GM12891 (cell line): ENCODE data around the gene STX1B. TPM values are rescaled to one million over a fixed set of nuclear protein-coding genes. Genes with fewer than 3 reads are reported as not detected.

Experiments
- DNase-seq: peaks from one replicate; pipeline ENCODE4 v3.0.0; 2011; ENCODE audit warnings: low spot score; ENCODE audit not compliant: insufficient read length
- FAIRE-seq: peaks from 2 replicates; lab custom pipeline; 2011; peaks lifted over from hg19 to GRCh38; lab: Jason Lieb, UNC
- PAX5 ChIP-seq: IDR thresholded peaks from 2 replicates; pipeline ENCODE4 v1.6.1; 2011; ENCODE audit warnings: low read length, moderate library complexity, mild to moderate bottlenecking; ENCODE audit not compliant: insufficient read depth, severe bottlenecking
- POLR2A ChIP-seq: IDR thresholded peaks from 2 replicates; pipeline ENCODE4 v1.6.1; 2011; ENCODE audit warnings: low read depth, low read length, control low read depth
- POLR2AphosphoS5 ChIP-seq: IDR thresholded peaks from 2 replicates; pipeline ENCODE4 v1.6.1; 2011; ENCODE audit warnings: low read depth, low read length, control low read depth
- POU2F2 ChIP-seq: IDR thresholded peaks from 2 replicates; pipeline ENCODE4 v1.6.1; 2011; ENCODE audit warnings: low read depth, mild to moderate bottlenecking, control low read depth, low read length, moderate library complexity
- SPI1 ChIP-seq: IDR thresholded peaks from 2 replicates; pipeline ENCODE4 v1.6.1; 2011; ENCODE audit warnings: low read depth, low read length, control low read depth
- TAF1 ChIP-seq: IDR thresholded peaks from 2 replicates; pipeline ENCODE4 v1.6.1; 2011; ENCODE audit warnings: low read depth, low read length, control low read depth
- polyA plus RNA-seq: library from polyadenylated mRNA; unstranded; fragments of >200 nt; gene quantifications from one replicate; pipeline ENCODE4 v1.2.1, GENCODE V29; 2012; ENCODE audit warnings: low read depth, missing spikeins, inconsistent platforms; ENCODE audit not compliant: missing spikeins

The STX1B gene
- polyA plus RNA-seq = 0.76 TPM

DNA sequence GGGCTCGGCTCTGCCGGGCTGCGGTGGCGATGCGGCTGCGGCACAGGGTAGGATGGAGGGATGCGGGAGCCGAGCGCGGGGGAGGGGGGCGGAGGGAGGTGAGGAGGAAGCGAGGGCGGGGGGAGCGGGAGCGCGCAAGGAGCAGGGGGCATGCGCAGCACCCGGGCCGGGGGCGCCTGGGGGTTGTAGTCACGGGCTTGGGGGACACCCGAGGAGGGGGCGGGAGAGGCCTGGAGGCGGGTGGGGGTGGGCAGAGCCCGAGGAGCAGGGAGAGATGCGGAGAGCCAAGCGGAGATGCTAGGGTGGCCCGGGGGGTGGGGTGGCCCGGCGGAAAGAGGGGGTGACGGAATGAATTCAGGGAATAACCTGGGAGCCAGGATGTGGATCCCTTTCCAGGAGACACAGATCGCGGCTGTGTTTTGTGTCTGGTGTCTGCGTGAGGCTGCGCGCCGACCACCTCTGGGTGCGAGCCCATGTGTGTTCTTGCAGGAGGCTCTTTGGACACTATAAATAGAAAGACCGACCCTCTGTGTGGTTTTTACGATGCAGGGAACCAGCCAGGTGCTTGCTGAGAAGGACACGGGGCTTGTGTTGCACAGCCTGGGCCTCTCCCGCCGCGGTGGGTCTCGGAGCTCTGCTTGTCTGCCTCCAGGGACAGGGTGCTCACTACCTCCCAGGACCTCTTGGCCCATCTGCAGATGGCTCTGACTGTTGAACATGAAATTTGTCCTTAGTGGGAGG lies at the start of gene STX1B:
Gene STX1B (minus strand): TSS at position 54 of the 741 bp plus-strand sequence. CDS start 242 bp downstream, outside the sequence.
- TF ChIP-seq TAF1 = no peak
- TF ChIP-seq PAX5 = no peak
- no peak for TF ChIP-seq POU2F2
- no peak for TF ChIP-seq SPI1
- TF ChIP-seq POLR2AphosphoS5 = no peak
- no peak for TF ChIP-seq POLR2A
- DNase-seq (no peak), FAIRE-seq (no peak)

GRCh38 chr16:31055613-31056012 lies 45.2 kb upstream of the STX1B start:
- FAIRE-seq (no peak), DNase-seq (no peak)
- TF ChIP-seq TAF1 (no peak), PAX5 (no peak), POLR2AphosphoS5 (no peak), POLR2A (no peak), SPI1 (no peak), POU2F2 (no peak)

DNA sequence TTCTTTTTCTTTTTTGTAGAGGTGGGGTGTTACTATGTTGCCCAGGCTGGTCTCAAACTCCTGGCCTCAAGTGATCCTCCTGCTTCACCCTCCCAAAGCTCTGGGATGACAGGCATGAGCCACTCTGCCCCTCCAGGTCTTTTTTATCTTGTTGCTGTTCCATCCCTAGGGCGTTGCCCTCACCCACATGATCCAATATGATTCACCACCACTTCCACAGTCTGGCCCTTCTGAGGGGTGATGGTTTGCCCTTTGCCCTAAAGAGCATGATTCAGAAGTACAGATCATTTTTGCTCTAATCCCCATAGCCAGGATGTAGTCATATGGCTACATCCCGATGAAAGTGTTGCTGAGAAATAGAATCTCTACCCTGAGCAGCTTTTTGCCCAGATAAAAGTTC lies 41.7 kb upstream of the STX1B start:
- DNase-seq (no peak), FAIRE-seq (no peak)
- no peak for TF ChIP-seq SPI1
- no peak for TF ChIP-seq POLR2AphosphoS5
- TF ChIP-seq PAX5 = no peak
- TF ChIP-seq TAF1 = no peak
- no peak for TF ChIP-seq POU2F2
- TF ChIP-seq POLR2A = no peak

DNA sequence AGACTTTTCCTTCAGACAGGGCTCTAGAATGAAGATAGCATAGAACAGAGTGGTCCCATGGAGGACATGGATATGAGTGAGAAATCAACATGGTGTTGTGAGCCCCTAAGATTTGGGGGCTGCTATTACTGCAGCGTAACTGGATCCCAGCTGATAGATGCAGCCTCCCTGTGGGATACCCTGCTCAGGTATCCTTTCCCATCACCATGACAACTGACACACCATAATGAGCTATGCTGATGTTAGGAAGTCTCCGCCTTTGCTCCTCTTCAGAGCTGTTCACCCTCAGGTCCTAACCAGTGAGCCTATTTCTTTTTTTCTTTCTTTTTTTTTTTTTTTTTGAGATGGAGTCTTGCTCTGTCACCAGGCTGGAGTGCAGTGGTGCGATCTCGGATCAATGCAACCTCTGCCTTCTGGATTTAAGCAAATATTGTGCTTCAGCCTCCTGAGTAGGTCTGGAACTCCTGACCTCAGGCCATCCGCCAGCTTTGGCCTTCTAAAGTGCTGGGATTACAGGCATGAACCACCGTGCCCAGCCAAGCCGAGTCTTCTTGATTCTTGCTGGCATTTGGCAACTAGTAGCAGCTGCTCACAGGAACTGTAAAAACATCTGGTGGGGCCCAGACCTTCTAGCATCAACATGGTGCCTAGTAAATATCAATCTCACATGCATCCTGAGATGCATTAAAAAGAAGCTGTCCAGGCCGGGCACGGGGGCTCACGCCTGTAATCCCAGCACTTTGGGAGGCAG lies 40.0 kb upstream of the STX1B start:
- no peak for TF ChIP-seq SPI1
- no peak for TF ChIP-seq POLR2A
- no peak for TF ChIP-seq POLR2AphosphoS5
- no peak for TF ChIP-seq PAX5
- TF ChIP-seq TAF1 = no peak
- TF ChIP-seq POU2F2 = no peak
- no peak for FAIRE-seq
- no peak for DNase-seq

GRCh38 chr16:31043898-31044481 lies 33.6 kb upstream of the STX1B start:
- no peak for DNase-seq
- no peak for FAIRE-seq
- no peak for TF ChIP-seq TAF1
- TF ChIP-seq PAX5 = no peak
- no peak for TF ChIP-seq POLR2A
- TF ChIP-seq POLR2AphosphoS5 = no peak
- no peak for TF ChIP-seq SPI1
- TF ChIP-seq POU2F2 = no peak

DNA sequence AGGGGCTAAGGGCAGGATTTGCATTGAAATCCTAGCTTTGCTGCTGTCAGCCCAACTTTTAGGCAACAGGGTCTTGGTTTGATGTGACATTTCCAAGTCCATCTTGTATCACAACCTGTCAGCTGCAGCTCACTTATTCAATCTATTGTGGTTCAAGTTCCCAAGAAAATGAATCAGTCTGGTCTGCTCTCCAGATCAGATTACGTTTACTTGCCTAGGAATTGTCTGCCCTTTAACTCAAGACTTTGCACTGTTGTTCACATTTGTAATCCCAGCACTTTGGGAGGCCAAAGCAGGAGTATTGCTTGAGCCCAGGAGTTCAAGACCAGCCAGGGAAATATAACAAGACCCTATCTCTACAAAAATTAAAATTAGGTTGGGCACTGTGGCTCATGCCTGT lies 32.9 kb upstream of the STX1B start:
- no peak for TF ChIP-seq POLR2A
- TF ChIP-seq POU2F2 = no peak
- TF ChIP-seq PAX5 = no peak
- no peak for TF ChIP-seq TAF1
- TF ChIP-seq SPI1 = no peak
- no peak for TF ChIP-seq POLR2AphosphoS5
- no peak for FAIRE-seq
- no peak for DNase-seq

DNA sequence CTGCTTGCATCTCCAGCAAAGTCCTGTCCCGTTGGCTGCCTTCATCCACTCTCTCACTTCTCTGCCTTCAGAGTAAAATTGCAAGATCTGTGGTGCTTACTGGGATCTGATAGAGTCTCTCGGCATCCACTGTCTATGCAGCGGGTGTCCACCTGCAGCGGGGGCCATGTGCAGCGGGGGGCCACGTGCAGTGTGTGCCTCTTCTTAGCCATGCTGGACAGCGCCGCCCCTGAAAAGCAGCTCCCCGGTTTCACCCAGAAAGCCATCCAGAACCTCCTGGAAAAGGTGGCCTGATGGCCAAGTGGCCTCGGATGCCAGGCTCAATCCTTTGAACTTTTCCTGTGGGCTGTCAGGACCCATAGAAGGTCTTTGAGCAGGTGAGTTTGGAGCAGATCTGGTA lies 32.4 kb upstream of the STX1B start:
- DNase-seq (no peak), FAIRE-seq (no peak)
- TF ChIP-seq POLR2AphosphoS5 (no peak), TAF1 (no peak), POU2F2 (no peak), PAX5 (no peak)

GRCh38 chr16:31038993-31039392 lies 28.6 kb upstream of the STX1B start:
- TF ChIP-seq POLR2A (no peak), POU2F2 (no peak), POLR2AphosphoS5 (no peak), PAX5 (no peak), SPI1 (no peak), TAF1 (no peak)
- DNase-seq (no peak), FAIRE-seq (no peak)

- no peak for FAIRE-seq
- TF ChIP-seq POU2F2 (no peak), POLR2A (no peak), PAX5 (no peak), SPI1 (no peak)
- DNase-seq = no peak
Measured at GRCh38 chr16:31036691-31037090, 26.3 kb upstream of the STX1B start.
